Esophagus muscularis mucosa (tissue), 4 donors: ENCODE results near the gene SLC20A1. TPM values are rescaled to one million over a fixed set of nuclear protein-coding genes. Genes with fewer than 3 reads are reported as not detected.

Experiments
- DNase-seq: peaks from one replicate; pipeline ENCODE4 v3.0.0-alpha.2; 2017; ENCODE audit errors: extremely low spot score
- H3K27ac ChIP-seq, 4 donors: fragments of 200-600 bp; sonication (generic); replicated peaks in 1 of 4; 1 replicate in 3 of 4; 2 replicates in 1 of 4; pipeline ENCODE4 v1.5.1; 2016 to 2019; ENCODE audit warnings: mild to moderate bottlenecking in 1 of 4
- H3K27me3 ChIP-seq, 4 donors: fragments of 200-600 bp; sonication (generic); one replicate each; pipeline versions ENCODE4 v1.5.1 to v1.6.0; 2016 to 2019
- H3K36me3 ChIP-seq, 4 donors: fragments of 200-600 bp; sonication (generic); one replicate each; pipeline ENCODE4 v1.5.1; 2016 to 2019
- H3K4me1 ChIP-seq, 4 donors: fragments of 200-600 bp; sonication (generic); one replicate each; pipeline ENCODE4 v1.5.1; 2016 to 2019
- H3K4me3 ChIP-seq, 4 donors: fragments of 200-600 bp; sonication (generic); 1 replicate in 2 of 4; 2 replicates in 2 of 4; pipeline ENCODE4 v1.5.1; 2016 to 2019; ENCODE audit warnings: mild to moderate bottlenecking in 4 of 4, moderate library complexity in 1 of 4
- H3K9me3 ChIP-seq, 4 donors: fragments of 200-600 bp; sonication (generic); 1 replicate in 3 of 4; 2 replicates in 1 of 4; pipeline ENCODE4 v1.5.1; 2016 to 2019
- EP300 ChIP-seq: sonication (generic); formaldehyde crosslinking; IDR thresholded peaks from one replicate; pipeline ENCODE4 v1.6.1; 2017; ENCODE audit warnings: antibody characterized with exemption
- POLR2A ChIP-seq: fragments of 450-650 bp; IDR thresholded peaks from one replicate; pipeline ENCODE4 v1.6.1; 2017; ENCODE audit warnings: antibody characterized with exemption, moderate library complexity, mild to moderate bottlenecking, low read depth
- POLR2AphosphoS5 ChIP-seq, 2 donors: sonication (generic); formaldehyde crosslinking; IDR thresholded peaks; one replicate each; pipeline ENCODE4 v1.6.1; 2017; ENCODE audit warnings: antibody characterized with exemption in 2 of 2
- WGBS: methylation state at CpG from one replicate; pipeline ENCODE4 v1.1.5; 2018; 5-methylcytosine and 5-hydroxymethylcytosine counted together
- intact Hi-C: fragments of 100-400 bp; cut with DNase I; formaldehyde crosslinking; loops from one replicate; pipeline ENCODE4 v1.15.1; 2023
- total RNA-seq, 4 donors: library from RNA; depleted of rRNA; stranded (reverse); fragments of >200 nt; gene quantifications; one replicate each; pipeline versions ENCODE4 v1.1.0 to v1.2.1, GENCODE V29; 2016
- TF ChIP-seq, protein P1 (sequence below), 3 experiments: fragments of 200-600 bp in 2 of 3; fragments of 450-650 bp in 1 of 3; sonication (generic) in 2 of 3; IDR thresholded peaks; one replicate each; pipeline ENCODE4 v1.5.1; 2017 to 2019; ENCODE audit warnings: antibody characterized with exemption in 3 of 3, mild to moderate bottlenecking in 2 of 3, moderate library complexity in 1 of 3

SLC20A1 gene
- total RNA-seq, 4 donors from 2014 or later = 12.0 to 34.1 (median 14.9) TPM

DNA sequence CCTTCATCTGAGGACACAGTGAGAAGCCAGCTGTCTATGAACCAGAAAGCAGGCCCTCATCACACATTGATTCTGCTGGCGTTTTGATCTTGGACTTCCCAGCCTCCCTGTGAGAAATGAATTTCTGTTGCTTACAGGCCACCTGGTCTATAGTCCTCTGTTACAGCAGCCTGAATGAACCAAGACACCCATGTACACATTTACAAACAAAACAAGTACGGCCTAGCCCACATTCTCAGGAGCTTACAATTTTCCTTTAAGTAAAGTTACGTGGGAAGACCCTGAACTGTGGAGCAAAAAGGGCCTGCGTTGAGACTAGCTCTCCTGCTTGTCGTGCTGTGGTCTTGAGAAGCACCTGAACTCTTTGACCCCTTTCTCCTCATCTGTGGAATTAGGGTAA is 12.0 kb upstream of the SLC20A1 start:
- H3K9me3 ChIP-seq = no peaks in the 10 kb centered on the region
- DNase-seq = peak; percentile 82
- no peak overlapping the region for H3K27ac ChIP-seq
- TF ChIP-seq, protein P1, sequence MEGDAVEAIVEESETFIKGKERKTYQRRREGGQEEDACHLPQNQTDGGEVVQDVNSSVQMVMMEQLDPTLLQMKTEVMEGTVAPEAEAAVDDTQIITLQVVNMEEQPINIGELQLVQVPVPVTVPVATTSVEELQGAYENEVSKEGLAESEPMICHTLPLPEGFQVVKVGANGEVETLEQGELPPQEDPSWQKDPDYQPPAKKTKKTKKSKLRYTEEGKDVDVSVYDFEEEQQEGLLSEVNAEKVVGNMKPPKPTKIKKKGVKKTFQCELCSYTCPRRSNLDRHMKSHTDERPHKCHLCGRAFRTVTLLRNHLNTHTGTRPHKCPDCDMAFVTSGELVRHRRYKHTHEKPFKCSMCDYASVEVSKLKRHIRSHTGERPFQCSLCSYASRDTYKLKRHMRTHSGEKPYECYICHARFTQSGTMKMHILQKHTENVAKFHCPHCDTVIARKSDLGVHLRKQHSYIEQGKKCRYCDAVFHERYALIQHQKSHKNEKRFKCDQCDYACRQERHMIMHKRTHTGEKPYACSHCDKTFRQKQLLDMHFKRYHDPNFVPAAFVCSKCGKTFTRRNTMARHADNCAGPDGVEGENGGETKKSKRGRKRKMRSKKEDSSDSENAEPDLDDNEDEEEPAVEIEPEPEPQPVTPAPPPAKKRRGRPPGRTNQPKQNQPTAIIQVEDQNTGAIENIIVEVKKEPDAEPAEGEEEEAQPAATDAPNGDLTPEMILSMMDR (IDR thresholded peaks at IDR 0.05) = no peak
- TF ChIP-seq EP300 = no peak
- TF ChIP-seq POLR2AphosphoS5 (IDR thresholded peaks at IDR 0.05) = no peak
- TF ChIP-seq POLR2A = no peak
- no peak overlapping the region for H3K4me3 ChIP-seq
- H3K36me3 ChIP-seq = no peaks in the 10 kb centered on the region
- peaks cover 4 to 14% (median 10%) of the 10 kb centered on the region in 4 donors for H3K4me1 ChIP-seq
- intact Hi-C loops = no loop called here
- no peaks in the 10 kb centered on the region for H3K27me3 ChIP-seq
- WGBS = 100% methylated on average over 5 of the region's 5 CpGs

DNA sequence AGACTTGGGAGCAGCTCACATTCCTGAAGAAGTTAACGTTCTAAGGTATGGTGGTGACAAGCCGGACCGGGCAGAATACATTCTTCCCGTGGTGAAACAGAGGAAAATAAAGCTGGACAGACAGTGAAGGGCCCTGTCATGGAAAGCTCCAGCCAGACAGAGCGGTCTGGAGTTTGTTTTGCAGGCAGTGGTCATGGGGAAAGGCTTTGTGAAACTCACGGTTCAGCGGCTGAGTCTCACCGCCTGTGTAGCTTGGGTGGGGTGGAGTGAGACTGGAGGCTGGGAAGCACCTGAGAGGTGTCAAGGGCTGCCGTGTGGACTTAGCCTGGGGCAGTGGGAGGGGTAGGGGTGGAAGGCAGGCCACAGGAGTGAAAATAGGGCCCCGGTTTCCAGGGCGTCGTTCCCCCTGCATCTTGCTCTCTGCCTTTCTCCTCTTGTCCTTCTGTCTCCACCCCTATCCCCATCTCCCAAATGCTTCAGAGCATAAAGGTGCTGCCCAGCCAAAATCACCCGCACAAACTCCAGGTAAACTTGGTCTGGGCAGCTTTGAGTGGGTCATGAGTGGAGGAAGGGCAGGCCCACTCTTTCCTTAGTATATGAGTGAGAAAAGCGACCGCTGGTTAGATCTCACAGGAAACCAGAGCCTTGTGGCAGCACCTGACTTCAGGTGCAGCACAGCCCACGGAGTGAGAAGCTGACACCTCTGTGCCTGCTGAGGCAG is 11.4 kb upstream of the SLC20A1 start:
- intact Hi-C loops = no loop called here
- 91% methylated on average over 16 of the region's 16 CpGs for WGBS

DNA sequence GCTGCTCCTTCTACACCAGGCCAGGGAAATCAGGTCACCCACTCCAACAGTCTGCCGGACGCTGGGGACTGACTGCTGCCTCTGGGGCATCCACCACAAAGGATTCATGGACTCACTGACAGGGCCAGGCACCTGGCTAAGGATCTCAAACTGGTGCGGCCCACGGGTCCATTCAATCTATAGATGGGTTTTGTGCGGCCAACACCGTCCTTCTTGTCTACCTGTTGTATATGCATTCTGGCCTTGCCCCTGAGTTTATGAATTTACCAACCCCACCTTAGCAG is 10.9 kb upstream of the SLC20A1 start:
- Histone ChIP-seq H3K4me1 (peaks cover 4 to 14% (median 10%) of the 10 kb centered on the region in 4 donors), H3K9me3 (no peaks in the 10 kb centered on the region), H3K27ac (no peak overlapping the region), H3K4me3 (no peak overlapping the region), H3K27me3 (no peaks in the 10 kb centered on the region), H3K36me3 (no peaks in the 10 kb centered on the region)
- no peak for DNase-seq
- intact Hi-C loops = no loop called here
- WGBS = 91% methylated on average over 6 of the region's 6 CpGs
- TF ChIP-seq, protein P1 (IDR thresholded peaks at IDR 0.05) = no peak
- TF ChIP-seq POLR2A (no peak), POLR2AphosphoS5 (IDR thresholded peaks at IDR 0.05) (no peak), EP300 (no peak)

More for the DNA sequence above, 11.4 kb upstream of the SLC20A1 start:
- no peak overlapping the region for H3K27ac ChIP-seq
- no peaks in the 10 kb centered on the region for H3K9me3 ChIP-seq
- TF ChIP-seq, protein P1 (IDR thresholded peaks at IDR 0.05) = no peak
- no peak for TF ChIP-seq POLR2AphosphoS5 (IDR thresholded peaks at IDR 0.05)
- no peak for TF ChIP-seq EP300
- TF ChIP-seq POLR2A = no peak
- peaks cover 4 to 14% (median 10%) of the 10 kb centered on the region in 4 donors for H3K4me1 ChIP-seq
- no peaks in the 10 kb centered on the region for H3K36me3 ChIP-seq
- no peak overlapping the region for H3K4me3 ChIP-seq
- H3K27me3 ChIP-seq = no peaks in the 10 kb centered on the region
- peak; percentile 72 for DNase-seq

DNA sequence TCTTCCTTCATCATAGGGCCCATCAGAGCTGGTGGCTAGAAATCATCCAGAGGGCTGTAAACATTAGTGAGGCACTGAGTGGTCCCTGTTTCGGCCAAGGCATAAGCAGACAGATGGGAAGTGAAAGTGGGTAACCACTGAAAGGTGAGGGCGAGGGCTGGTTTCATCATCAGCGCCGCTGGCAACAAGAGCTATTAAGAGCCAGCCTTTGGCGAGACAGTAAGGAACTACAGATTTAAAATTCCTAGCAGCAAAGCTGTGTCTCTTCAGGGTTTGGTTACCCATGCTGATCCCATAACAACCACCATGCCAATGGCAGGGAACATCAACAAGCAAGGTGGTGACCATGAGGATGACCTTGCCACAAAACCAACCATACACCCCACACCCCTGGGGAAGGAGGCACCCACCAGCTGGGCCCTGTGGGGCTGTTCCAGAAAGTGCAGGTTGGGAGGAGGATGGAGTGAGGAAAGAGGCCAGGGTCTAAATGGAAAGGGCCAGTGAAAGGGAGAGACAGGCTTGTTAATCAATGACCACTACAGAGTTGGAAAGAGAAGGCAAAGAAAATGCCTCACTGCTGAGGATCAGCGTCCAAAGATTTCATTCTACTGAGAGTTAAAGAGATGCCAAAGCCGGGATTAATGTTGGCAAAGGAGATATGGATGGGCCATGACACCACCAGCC is 9.0 kb upstream of the SLC20A1 start:
- Histone ChIP-seq H3K36me3 (no peaks in the 10 kb centered on the region), H3K27me3 (no peaks in the 10 kb centered on the region), H3K27ac (no peak overlapping the region), H3K9me3 (no peaks in the 10 kb centered on the region), H3K4me1 (peaks cover 0 to 10% (median 3%) of the 10 kb centered on the region in 4 donors), H3K4me3 (no peak overlapping the region)
- WGBS = 78% methylated on average over 6 of the region's 7 CpGs
- intact Hi-C loops = no loop called here
- DNase-seq = peak; percentile 31
- TF ChIP-seq EP300 (no peak), POLR2A (no peak), POLR2AphosphoS5 (IDR thresholded peaks at IDR 0.05) (no peak)
- TF ChIP-seq, protein P1 (IDR thresholded peaks at IDR 0.05) = no peak
